Left lung (tissue), 10 donors: Measurements from ENCODE around the gene RASSF1. TPM values are rescaled to one million over a fixed set of nuclear protein-coding genes. Genes with fewer than 3 reads are reported as not detected.
"Not testable (repeated sequence)": the region's sequence is repeated elsewhere in the genome, so short reads cannot be mapped to it uniquely, and the experiment has no call there.

Experiments
- ATAC-seq: fragments of 200-7000 bp; cut with Tn5 transposase; one replicate; pipeline ENCODE4 v1.9.1; 2020; ENCODE audit warnings: moderate library complexity
- DNase-seq, 4 donors: peaks; one replicate each; pipeline ENCODE4 v3.0.0-alpha.2; 2013 to 2020
- H3K27ac ChIP-seq, 2 donors: fragments of 200-600 bp; sonication (generic) in 1 of 2; one replicate each; pipeline versions ENCODE4 v1.5.0 to v1.8.0; 2020 to 2021
- H3K27me3 ChIP-seq, 2 donors: fragments of 200-600 bp; sonication (generic) in 1 of 2; one replicate each; pipeline versions ENCODE4 v1.5.0 to v1.8.0; 2020 to 2021
- H3K36me3 ChIP-seq, 2 donors: fragments of 200-600 bp; sonication (generic) in 1 of 2; one replicate each; pipeline versions ENCODE4 v1.5.0 to v1.8.0; 2020 to 2021
- H3K4me1 ChIP-seq, 2 donors: fragments of 200-600 bp; one replicate each; pipeline ENCODE4 v1.8.0; 2021
- H3K4me3 ChIP-seq, 2 donors: fragments of 200-600 bp; sonication (generic) in 1 of 2; one replicate each; pipeline versions ENCODE4 v1.5.0 to v1.8.0; 2020 to 2021; ENCODE audit warnings: mild to moderate bottlenecking in 1 of 2
- H3K9me3 ChIP-seq, 2 donors: fragments of 200-600 bp; sonication (generic) in 1 of 2; one replicate each; pipeline versions ENCODE4 v1.5.0 to v1.8.0; 2020 to 2021
- CTCF ChIP-seq, 2 donors: fragments of 200-600 bp; sonication (generic) in 1 of 2; IDR thresholded peaks; one replicate each; pipeline versions ENCODE4 v1.5.0 to v1.8.0; 2021; ENCODE audit warnings: antibody characterized with exemption in 2 of 2
- intact Hi-C, 2 donors: fragments of 100-400 bp; cut with DNase I; formaldehyde crosslinking; loops; one replicate each; pipeline versions ENCODE4 v1.11.2 to v1.14.2; 2022
- polyA plus RNA-seq, 6 donors: library from polyadenylated mRNA; unstranded; fragments of 120-200 nt; gene quantifications; one replicate each; pipeline ENCODE4 v1.2.1, GENCODE V29; 2013; ENCODE audit not compliant: insufficient read length in 6 of 6
- total RNA-seq, 2 donors: library from RNA; stranded (reverse); fragmentation: NEBNext Ultra II Directional; extraction: Animal tissue kit (Norgen Biotek cat#: 25700); gene quantifications; one replicate each; pipeline ENCODE4 v1.2.1, GENCODE V29; 2021
- donor health status: DM: no; HTN: yes; CAD: no.
- donor health status: DM: no; HTN: no; CAD: no.

The RASSF1 gene
- total and polyA plus RNA-seq, 8 donors: 24.9 to 40.7 (median 28.8) TPM

GRCh38 chr3:50317300-50317699, 23.3 kb downstream of the RASSF1 start:
- H3K9me3 ChIP-seq: no peaks in the 10 kb centered on the region
- DNase-seq (no peak), ATAC-seq (no peak)
- H3K36me3 ChIP-seq: peaks cover 0 to 38% of the 10 kb centered on the region in 2 donors
- intact Hi-C loops: no loop called here
- peaks cover 42 to 81% of the 10 kb centered on the region in 2 donors for H3K4me1 ChIP-seq
- TF ChIP-seq CTCF (IDR thresholded peaks at IDR 0.05): no peak
- H3K27ac ChIP-seq: peak overlapping the region; percentile 71 to 83
- no peaks in the 10 kb centered on the region for H3K27me3 ChIP-seq
- peak overlapping the region in 1 of 2 donors; percentile 91 for H3K4me3 ChIP-seq

- no peaks in the 10 kb centered on the region for H3K27me3 ChIP-seq
- peak in 3 of 4 donors; percentile 35 to 95 (median 93) for DNase-seq
- TF ChIP-seq CTCF (IDR thresholded peaks at IDR 0.05): no peak
- H3K4me3 ChIP-seq: peak overlapping the region in 1 of 2 donors; percentile 91
- H3K9me3 ChIP-seq: no peaks in the 10 kb centered on the region
- peak overlapping the region; percentile 71 to 83 for H3K27ac ChIP-seq
- peaks cover 37 to 75% of the 10 kb centered on the region in 2 donors for H3K4me1 ChIP-seq
- peaks cover 0 to 38% of the 10 kb centered on the region in 2 donors for H3K36me3 ChIP-seq
- peak; percentile 76 for ATAC-seq
- intact Hi-C loops: no loop called here
Observed at GRCh38 chr3:50316657-50317242, 23.9 kb downstream of the RASSF1 start.

- Histone ChIP-seq H3K4me1 (peaks cover 29 to 70% of the 10 kb centered on the region in 2 donors), H3K27ac (peak overlapping the region; percentile 31 to 36)
- intact Hi-C loops: no loop called here
Observed at GRCh38 chr3:50314816-50315215, 25.8 kb downstream of the RASSF1 start.

GRCh38 chr3:50314342-50314741, 26.3 kb downstream of the RASSF1 start:
- H3K27me3 ChIP-seq: no peaks in the 10 kb centered on the region
- intact Hi-C loops: no loop called here
- no peaks in the 10 kb centered on the region for H3K9me3 ChIP-seq
- ATAC-seq (peak; percentile 8), DNase-seq (no peak)
- TF ChIP-seq CTCF (IDR thresholded peaks at IDR 0.05): no peak
- H3K36me3 ChIP-seq: peaks cover 0 to 32% of the 10 kb centered on the region in 2 donors
- H3K4me1 ChIP-seq: peaks cover 25 to 69% of the 10 kb centered on the region in 2 donors
- H3K4me3 ChIP-seq: no peak overlapping the region
- peak overlapping the region; percentile 31 to 36 for H3K27ac ChIP-seq

More at GRCh38 chr3:50314816-50315215, 25.8 kb downstream of the RASSF1 start:
- Histone ChIP-seq H3K9me3 (no peaks in the 10 kb centered on the region), H3K4me3 (no peak overlapping the region), H3K36me3 (peaks cover 0 to 37% of the 10 kb centered on the region in 2 donors), H3K27me3 (no peaks in the 10 kb centered on the region)
- ATAC-seq: no peak
- no peak for DNase-seq
- no peak for TF ChIP-seq CTCF (IDR thresholded peaks at IDR 0.05)

- H3K4me1 ChIP-seq: peaks cover 2 to 46% of the 10 kb centered on the region in 2 donors
- H3K27ac ChIP-seq: not testable (repeated sequence)
Observed at GRCh38 chr3:50312041-50312440, 28.6 kb downstream of the RASSF1 start.

More at GRCh38 chr3:50312041-50312440, 28.6 kb downstream of the RASSF1 start:
- DNase-seq, intact Hi-C loops, H3K27me3 ChIP-seq, ATAC-seq, H3K4me3 ChIP-seq: not testable (repeated sequence)
- Histone ChIP-seq H3K9me3 (peaks cover 4 to 15% of the 10 kb centered on the region in 2 donors), H3K36me3 (peaks cover 0 to 15% of the 10 kb centered on the region in 2 donors)
